Epithelial cell of esophagus (primary cell): Measurements from ENCODE around the gene NEURL3.

Source experiments
- DNase-seq: peaks from one replicate; pipeline ENCODE4 v3.0.0; 2010; ENCODE audit warnings: low read depth
- H3K4me3 ChIP-seq: 2 replicates; pipeline ENCODE4 v1.5.1; 2011; ENCODE audit warnings: mild to moderate bottlenecking, low read length, control low read depth
- TF ChIP-seq, protein P1 (sequence below): IDR thresholded peaks from 2 replicates; pipeline ENCODE4 v1.5.1; 2011; ENCODE audit warnings: low read depth, mild to moderate bottlenecking, low read length, control low read depth, inconsistent platforms; ENCODE audit not compliant: insufficient read depth; ENCODE audit errors: missing control alignments

The NEURL3 gene

DNA sequence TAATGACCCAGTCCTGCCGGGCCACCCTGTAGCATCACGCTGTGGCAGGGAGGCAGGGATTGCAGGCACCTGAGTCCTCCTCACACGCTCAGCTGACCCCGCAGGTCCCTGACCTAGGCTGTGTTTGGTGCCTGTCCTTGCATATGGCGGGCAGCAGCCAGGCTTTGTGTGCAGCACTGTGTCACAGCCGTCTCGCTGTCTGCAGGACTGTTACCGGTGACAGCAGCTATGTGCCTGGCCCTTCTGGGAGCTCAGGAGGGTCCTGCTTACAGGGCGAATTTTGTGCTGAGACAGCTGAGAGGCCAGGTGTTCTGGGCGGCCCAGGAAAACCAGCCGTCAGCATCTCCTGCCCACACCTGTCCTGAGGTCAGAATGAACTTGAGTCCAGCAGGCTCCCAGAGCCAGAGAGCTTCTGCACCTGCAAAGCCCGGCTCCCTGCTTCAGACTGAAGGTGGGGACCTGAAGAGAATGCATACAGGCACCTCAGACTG lies 21.0 kb upstream of the NEURL3 start:
- DNase-seq, result no peak
- H3K4me3 ChIP-seq, result no peak overlapping the region
- TF ChIP-seq, protein P1, sequence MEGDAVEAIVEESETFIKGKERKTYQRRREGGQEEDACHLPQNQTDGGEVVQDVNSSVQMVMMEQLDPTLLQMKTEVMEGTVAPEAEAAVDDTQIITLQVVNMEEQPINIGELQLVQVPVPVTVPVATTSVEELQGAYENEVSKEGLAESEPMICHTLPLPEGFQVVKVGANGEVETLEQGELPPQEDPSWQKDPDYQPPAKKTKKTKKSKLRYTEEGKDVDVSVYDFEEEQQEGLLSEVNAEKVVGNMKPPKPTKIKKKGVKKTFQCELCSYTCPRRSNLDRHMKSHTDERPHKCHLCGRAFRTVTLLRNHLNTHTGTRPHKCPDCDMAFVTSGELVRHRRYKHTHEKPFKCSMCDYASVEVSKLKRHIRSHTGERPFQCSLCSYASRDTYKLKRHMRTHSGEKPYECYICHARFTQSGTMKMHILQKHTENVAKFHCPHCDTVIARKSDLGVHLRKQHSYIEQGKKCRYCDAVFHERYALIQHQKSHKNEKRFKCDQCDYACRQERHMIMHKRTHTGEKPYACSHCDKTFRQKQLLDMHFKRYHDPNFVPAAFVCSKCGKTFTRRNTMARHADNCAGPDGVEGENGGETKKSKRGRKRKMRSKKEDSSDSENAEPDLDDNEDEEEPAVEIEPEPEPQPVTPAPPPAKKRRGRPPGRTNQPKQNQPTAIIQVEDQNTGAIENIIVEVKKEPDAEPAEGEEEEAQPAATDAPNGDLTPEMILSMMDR, result no peak

GRCh38 chr2:96525211-96525507 lies 20.0 kb upstream of the NEURL3 start:
- DNase-seq, result no peak
- no peak overlapping the region for H3K4me3 ChIP-seq
- TF ChIP-seq, protein P1, result no peak

DNA sequence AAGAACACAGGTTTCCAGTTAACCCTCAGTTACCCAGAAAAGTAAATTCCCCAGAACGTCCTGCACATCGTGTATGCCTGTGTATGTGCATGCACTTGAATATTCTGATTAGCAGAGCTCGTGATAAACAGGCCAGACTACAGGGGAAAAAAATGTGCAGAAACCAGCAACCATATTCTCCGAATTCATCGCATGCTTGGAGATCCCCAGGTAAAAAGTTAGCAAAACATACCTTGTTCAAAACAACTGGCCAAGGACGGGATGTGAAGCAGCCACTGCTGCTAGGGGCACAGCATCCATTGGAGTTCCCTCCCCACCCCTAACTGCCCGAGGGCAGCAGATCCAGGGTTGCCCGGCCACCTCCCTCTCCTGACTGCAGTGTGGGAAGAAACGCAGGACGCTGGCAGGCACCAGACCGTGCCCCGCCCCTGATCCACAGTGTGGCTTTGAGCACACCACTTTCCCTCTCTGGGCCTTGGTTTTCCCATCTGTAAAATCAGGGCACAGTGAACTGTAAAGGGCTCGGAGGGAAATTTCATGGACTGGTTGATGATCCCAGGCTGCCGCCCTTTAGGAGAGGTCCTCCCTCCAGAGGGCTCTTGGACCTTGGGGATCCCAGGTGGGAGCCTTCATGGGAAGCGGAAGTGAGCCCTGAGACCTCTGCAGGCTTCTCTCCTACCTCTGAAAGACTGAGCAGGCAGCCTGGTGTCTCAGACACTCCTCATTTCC lies 19.5 kb upstream of the NEURL3 start:
- TF ChIP-seq, protein P1, result no peak
- H3K4me3 ChIP-seq, result no peak overlapping the region
- DNase-seq, result no peak

GRCh38 chr2:96523659-96524481 lies 18.7 kb upstream of the NEURL3 start:
- TF ChIP-seq, protein P1, result no peak
- DNase-seq, result no peak
- H3K4me3 ChIP-seq, result no peak overlapping the region

- no peak overlapping the region for H3K4me3 ChIP-seq
- DNase-seq, result no peak
Measured at GRCh38 chr2:96522304-96523203, 17.4 kb upstream of the NEURL3 start.

GRCh38 chr2:96521219-96521618 lies 16.1 kb upstream of the NEURL3 start:
- no peak for DNase-seq
- TF ChIP-seq, protein P1, result no peak
- H3K4me3 ChIP-seq, result no peak overlapping the region

More at GRCh38 chr2:96522304-96523203, 17.4 kb upstream of the NEURL3 start:
- TF ChIP-seq, protein P1, result no peak
